Natural killer cell treated with Interleukin-12 subunit alpha and Interleukin-12 subunit beta and Interleukin-15 and Interleukin-18, amount 100 ng/mL, for 72 hours (primary cell): ENCODE results near the gene EPB41L1. TPM values are rescaled to one million over a fixed set of nuclear protein-coding genes. Genes with fewer than 3 reads are reported as not detected.

Source experiments
- ATAC-seq, 2 donors: fragments of 150-1000 bp; cut with Tn5 transposase in 1 of 2; sonication (Bioruptor Pico), chemical (Tn5 transposase) in 1 of 2; 2 replicates each; pipeline ENCODE4 v1.10.0; 2021
- DNase-seq: peaks from one replicate; pipeline ENCODE4 v3.0.0; 2022; ENCODE audit warnings: low spot score
- H3K27ac Mint-ChIP-seq, 2 donors: 1 replicate in 1 of 2; 2 replicates in 1 of 2; pipeline ENCODE4 v1.8.0; 2022; ENCODE audit warnings: mixed read lengths in 2 of 2, mild to moderate bottlenecking in 1 of 2, moderate library complexity in 1 of 2
- H3K27me3 Mint-ChIP-seq, 2 donors: 1 replicate in 1 of 2; 2 replicates in 1 of 2; pipeline ENCODE4 v1.8.0; 2022; ENCODE audit warnings: mixed read lengths in 2 of 2
- H3K36me3 Mint-ChIP-seq: one replicate; pipeline ENCODE4 v1.8.0; 2022; ENCODE audit warnings: mixed read lengths
- H3K4me1 Mint-ChIP-seq, 2 donors: 1 replicate in 1 of 2; 2 replicates in 1 of 2; pipeline ENCODE4 v1.8.0; 2022; ENCODE audit warnings: low read depth in 2 of 2, mixed read lengths in 2 of 2, mild to moderate bottlenecking in 1 of 2
- H3K4me3 Mint-ChIP-seq: one replicate; pipeline ENCODE4 v1.8.0; 2022; ENCODE audit warnings: mixed read lengths
- H3K9me3 Mint-ChIP-seq: 2 replicates; pipeline ENCODE4 v1.8.0; 2022; ENCODE audit warnings: mixed read lengths
- total RNA-seq, 2 donors: library from RNA; stranded (reverse); gene quantifications; one replicate each; pipeline ENCODE4 v1.2.3, GENCODE V29; 2022

Gene EPB41L1
- total RNA-seq, 2 donors from 2014 or later: 0.21 TPM; not detected in 1

- H3K36me3 Mint-ChIP-seq: no peaks in the 10 kb centered on the region
- no peak overlapping the region for H3K27ac Mint-ChIP-seq
These were observed 45.9 kb downstream of the EPB41L1 start for GRCh38 chr20:36200451-36200850.

GRCh38 chr20:36201198-36201597 lies 46.7 kb downstream of the EPB41L1 start:
- Mint-ChIP-seq H3K4me1 (peaks cover 5 to 9% of the 10 kb centered on the region in 2 donors), H3K4me3 (no peak overlapping the region), H3K27me3 (peaks cover 3 to 8% of the 10 kb centered on the region in 2 donors), H3K27ac (no peak overlapping the region), H3K9me3 (no peaks in the 10 kb centered on the region), H3K36me3 (no peaks in the 10 kb centered on the region)
- DNase-seq: no peak
- no peak for ATAC-seq

More at GRCh38 chr20:36200451-36200850, 45.9 kb downstream of the EPB41L1 start:
- Mint-ChIP-seq H3K9me3 (no peaks in the 10 kb centered on the region), H3K4me3 (no peak overlapping the region), H3K4me1 (peaks cover 5 to 9% of the 10 kb centered on the region in 2 donors), H3K27me3 (peaks cover 6 to 16% of the 10 kb centered on the region in 2 donors)
- DNase-seq: no peak
- ATAC-seq: no peak

GRCh38 chr20:36202891-36203338 lies 48.4 kb downstream of the EPB41L1 start:
- Mint-ChIP-seq H3K27ac (no peak overlapping the region), H3K27me3 (peaks cover 0 to 3% of the 10 kb centered on the region in 2 donors), H3K9me3 (no peaks in the 10 kb centered on the region), H3K36me3 (no peaks in the 10 kb centered on the region), H3K4me3 (no peak overlapping the region), H3K4me1 (peaks cover 5 to 9% of the 10 kb centered on the region in 2 donors)
- DNase-seq: peak; percentile 74
- ATAC-seq: peak; percentile 69 to 75

GRCh38 chr20:36203861-36204260 lies 49.3 kb downstream of the EPB41L1 start:
- Mint-ChIP-seq H3K4me1 (peaks cover 5 to 9% of the 10 kb centered on the region in 2 donors), H3K36me3 (no peaks in the 10 kb centered on the region), H3K9me3 (no peaks in the 10 kb centered on the region), H3K4me3 (no peak overlapping the region), H3K27me3 (peaks cover 0 to 3% of the 10 kb centered on the region in 2 donors), H3K27ac (no peak overlapping the region)
- DNase-seq (no peak), ATAC-seq (no peak)

GRCh38 chr20:36205026-36205425 lies 50.5 kb downstream of the EPB41L1 start:
- Mint-ChIP-seq H3K9me3 (no peaks in the 10 kb centered on the region), H3K27ac (no peak overlapping the region), H3K4me3 (no peak overlapping the region), H3K4me1 (peaks cover 5% of the 10 kb centered on the region in 2 donors), H3K27me3 (peaks cover 0 to under 1% of the 10 kb centered on the region in 2 donors), H3K36me3 (no peaks in the 10 kb centered on the region)
- DNase-seq (no peak), ATAC-seq (no peak)

- ATAC-seq: no peak
- H3K9me3 Mint-ChIP-seq: no peaks in the 10 kb centered on the region
- no peaks in the 10 kb centered on the region for H3K27me3 Mint-ChIP-seq
- no peak for DNase-seq
- H3K4me1 Mint-ChIP-seq: peaks cover 5% of the 10 kb centered on the region in 2 donors
- no peaks in the 10 kb centered on the region for H3K36me3 Mint-ChIP-seq
- H3K27ac Mint-ChIP-seq: no peak overlapping the region
- no peak overlapping the region for H3K4me3 Mint-ChIP-seq
These were observed 51.5 kb downstream of the EPB41L1 start for GRCh38 chr20:36206068-36206467.

- no peak for ATAC-seq
- H3K9me3 Mint-ChIP-seq: no peaks in the 10 kb centered on the region
- no peak overlapping the region for H3K27ac Mint-ChIP-seq
- H3K4me1 Mint-ChIP-seq: peaks cover 5% of the 10 kb centered on the region in 2 donors
- no peaks in the 10 kb centered on the region for H3K36me3 Mint-ChIP-seq
- no peak for DNase-seq
- H3K4me3 Mint-ChIP-seq: no peak overlapping the region
- H3K27me3 Mint-ChIP-seq: no peaks in the 10 kb centered on the region
These were observed 52.1 kb downstream of the EPB41L1 start for GRCh38 chr20:36206641-36207040.

- Mint-ChIP-seq H3K36me3 (no peaks in the 10 kb centered on the region), H3K27ac (no peak overlapping the region), H3K4me1 (peaks cover 5% of the 10 kb centered on the region in 2 donors), H3K27me3 (no peaks in the 10 kb centered on the region), H3K4me3 (no peak overlapping the region), H3K9me3 (no peaks in the 10 kb centered on the region)
- no peak for DNase-seq
- no peak for ATAC-seq
These were observed 53.1 kb downstream of the EPB41L1 start for GRCh38 chr20:36207602-36208001.

GRCh38 chr20:36208257-36208656 lies 53.7 kb downstream of the EPB41L1 start:
- no peak for ATAC-seq
- H3K4me1 Mint-ChIP-seq: peaks cover under 1 to 2% of the 10 kb centered on the region in 2 donors
- no peak overlapping the region for H3K27ac Mint-ChIP-seq
- H3K36me3 Mint-ChIP-seq: no peaks in the 10 kb centered on the region
- DNase-seq: no peak
- H3K27me3 Mint-ChIP-seq: no peaks in the 10 kb centered on the region
- H3K4me3 Mint-ChIP-seq: no peak overlapping the region
- H3K9me3 Mint-ChIP-seq: no peaks in the 10 kb centered on the region

GRCh38 chr20:36210436-36211021 lies 56.0 kb downstream of the EPB41L1 start:
- no peak overlapping the region for H3K27ac Mint-ChIP-seq

GRCh38 chr20:36213362-36213761 lies 58.8 kb downstream of the EPB41L1 start:
- Mint-ChIP-seq H3K4me3 (no peak overlapping the region), H3K27me3 (no peaks in the 10 kb centered on the region), H3K4me1 (peaks cover 0 to 1% of the 10 kb centered on the region in 2 donors), H3K9me3 (no peaks in the 10 kb centered on the region), H3K36me3 (no peaks in the 10 kb centered on the region), H3K27ac (no peak overlapping the region)
- DNase-seq (no peak), ATAC-seq (no peak)

More at GRCh38 chr20:36210436-36211021, 56.0 kb downstream of the EPB41L1 start:
- no peak for DNase-seq
- Mint-ChIP-seq H3K4me3 (no peak overlapping the region), H3K36me3 (no peaks in the 10 kb centered on the region), H3K27me3 (no peaks in the 10 kb centered on the region), H3K4me1 (no peaks in the 10 kb centered on the region), H3K9me3 (no peaks in the 10 kb centered on the region)
- no peak for ATAC-seq

- Mint-ChIP-seq H3K9me3 (no peaks in the 10 kb centered on the region), H3K4me1 (peaks cover 0 to 3% of the 10 kb centered on the region in 2 donors), H3K27ac (no peak overlapping the region), H3K4me3 (no peak overlapping the region), H3K36me3 (no peaks in the 10 kb centered on the region), H3K27me3 (no peaks in the 10 kb centered on the region)
- ATAC-seq (peak in 1 of 2 donors; percentile 30), DNase-seq (no peak)
These were observed 60.2 kb downstream of the EPB41L1 start for GRCh38 chr20:36214684-36215256.

- ATAC-seq (no peak), DNase-seq (no peak)
- Mint-ChIP-seq H3K9me3 (no peaks in the 10 kb centered on the region), H3K4me3 (no peak overlapping the region), H3K27me3 (no peaks in the 10 kb centered on the region), H3K27ac (no peak overlapping the region), H3K4me1 (peaks cover 0 to 3% of the 10 kb centered on the region in 2 donors), H3K36me3 (no peaks in the 10 kb centered on the region)
These were observed 61.2 kb downstream of the EPB41L1 start for GRCh38 chr20:36215778-36216177.

GRCh38 chr20:36216314-36217025 lies 61.9 kb downstream of the EPB41L1 start:
- no peaks in the 10 kb centered on the region for H3K27me3 Mint-ChIP-seq

More at GRCh38 chr20:36216314-36217025, 61.9 kb downstream of the EPB41L1 start:
- H3K36me3 Mint-ChIP-seq: no peaks in the 10 kb centered on the region
- peaks cover 0 to 3% of the 10 kb centered on the region in 2 donors for H3K4me1 Mint-ChIP-seq
- H3K4me3 Mint-ChIP-seq: no peak overlapping the region
- no peak overlapping the region for H3K27ac Mint-ChIP-seq
- DNase-seq (no peak), ATAC-seq (no peak)
- no peaks in the 10 kb centered on the region for H3K9me3 Mint-ChIP-seq
